NAMALWA (cell line): ENCODE measurements around the gene TPO.

Experiments
- DNase-seq: peaks from one replicate; pipeline ENCODE4 v3.0.0-alpha.2; 2015; ENCODE audit warnings: low spot score

The TPO gene

GRCh38 chr2:1450915-1451314, 37.7 kb downstream of the TPO start:
- DNase-seq, result no peak

DNA sequence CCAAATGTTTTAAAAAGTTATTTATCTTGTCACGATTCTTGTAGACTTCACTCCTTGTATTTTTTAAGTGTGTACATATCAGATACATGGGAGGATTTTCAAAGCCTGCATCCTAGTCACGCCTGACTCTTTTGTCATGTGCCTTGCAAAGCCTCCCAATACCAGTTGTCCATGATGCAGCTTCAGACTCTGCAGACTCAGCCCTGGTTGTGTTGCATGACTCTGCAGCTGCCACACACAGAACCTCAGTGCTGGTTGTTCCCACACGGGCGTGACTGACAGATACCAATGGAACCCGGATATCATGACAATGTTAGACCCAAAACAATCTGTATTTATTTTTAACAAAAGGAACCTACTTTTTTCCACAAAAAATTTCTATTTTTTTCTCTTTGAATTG, 38.2 kb downstream of the TPO start:
- no peak for DNase-seq

DNA sequence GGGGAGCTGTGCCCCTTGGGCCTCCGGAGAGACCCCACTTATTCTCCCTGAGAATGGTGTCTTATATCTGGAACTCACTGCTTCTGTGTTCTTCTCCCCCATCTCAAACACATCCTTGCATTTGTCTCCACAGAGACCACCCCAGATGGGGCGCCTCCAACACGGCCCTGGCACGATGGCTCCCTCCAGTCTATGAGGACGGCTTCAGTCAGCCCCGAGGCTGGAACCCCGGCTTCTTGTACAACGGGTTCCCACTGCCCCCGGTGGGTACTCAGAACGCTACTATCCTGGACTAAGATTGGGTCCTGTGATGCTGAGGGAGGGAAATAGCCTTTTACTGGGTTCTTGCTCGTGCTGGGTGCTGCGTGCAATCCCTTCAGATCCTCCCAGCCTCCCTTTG, 40.3 kb downstream of the TPO start:
- no peak for DNase-seq

DNA sequence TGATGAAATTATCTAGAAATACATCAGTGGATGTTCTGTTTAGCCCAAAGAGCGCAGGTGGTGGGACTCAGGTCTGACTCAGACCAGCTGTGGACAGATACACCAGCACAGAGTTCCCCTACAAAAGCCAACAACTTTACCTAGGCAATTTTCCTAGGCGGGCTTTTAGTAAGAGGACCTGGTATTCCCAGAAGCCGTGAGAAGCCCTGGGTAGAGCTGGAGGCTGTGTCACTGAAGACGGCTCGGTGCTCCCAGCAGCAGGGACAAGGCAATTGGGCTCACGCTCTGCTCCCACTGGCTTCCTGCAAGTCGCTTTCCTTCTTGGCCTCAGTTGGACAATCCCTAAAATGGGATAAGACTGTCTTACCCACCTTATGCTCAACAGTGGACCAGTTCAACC, 41.1 kb downstream of the TPO start:
- no peak for DNase-seq

GRCh38 chr2:1455466-1455865, 42.2 kb downstream of the TPO start:
- DNase-seq, result no peak

DNA sequence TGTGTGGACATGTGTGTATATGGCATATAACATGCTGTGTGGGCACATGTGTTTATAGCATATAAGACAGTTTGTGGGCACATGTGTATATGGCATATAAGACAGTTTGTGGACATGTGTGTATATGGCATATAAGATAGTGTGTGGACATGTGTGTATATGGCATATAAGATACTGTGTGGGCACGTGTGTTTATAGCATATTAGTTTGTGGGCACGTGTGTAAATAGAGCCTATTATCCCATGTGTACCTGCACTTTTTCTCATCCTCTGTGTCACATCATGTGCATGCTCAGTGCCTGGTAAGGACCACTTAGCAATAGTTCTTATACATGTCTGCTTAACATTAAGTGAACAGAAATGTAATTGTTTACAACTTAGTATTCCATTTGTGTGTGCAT, 45.2 kb downstream of the TPO start:
- DNase-seq, result no peak

GRCh38 chr2:1459727-1460126, 46.5 kb downstream of the TPO start:
- DNase-seq, result no peak

DNA sequence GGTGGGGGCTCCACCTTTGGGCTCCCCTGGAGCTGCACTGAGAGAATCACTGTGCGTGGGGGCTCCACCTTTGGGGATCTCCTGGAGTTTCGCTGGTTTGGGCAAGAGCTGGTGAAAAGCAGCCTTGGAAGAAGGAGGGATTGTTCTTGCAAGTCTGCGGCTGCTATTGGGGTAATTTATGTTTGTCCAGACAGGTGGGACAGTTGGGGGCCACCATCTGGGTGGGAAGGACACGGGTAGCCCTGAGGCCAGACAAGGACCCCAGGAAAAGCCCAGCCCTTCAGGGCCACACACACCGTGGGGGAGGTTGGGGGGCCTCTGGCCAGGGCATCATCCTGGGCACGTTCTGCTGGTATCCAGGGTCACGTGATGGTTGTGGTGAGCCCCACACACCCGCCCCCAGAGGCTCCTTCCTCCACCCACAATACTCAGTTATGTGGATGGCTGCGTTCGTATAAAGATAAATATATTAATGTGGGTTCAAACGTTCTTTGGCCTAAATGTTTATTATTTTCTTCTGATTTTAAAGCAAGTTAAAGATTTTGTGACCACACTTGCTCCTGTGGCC, 47.7 kb downstream of the TPO start:
- DNase-seq, result no peak

DNA sequence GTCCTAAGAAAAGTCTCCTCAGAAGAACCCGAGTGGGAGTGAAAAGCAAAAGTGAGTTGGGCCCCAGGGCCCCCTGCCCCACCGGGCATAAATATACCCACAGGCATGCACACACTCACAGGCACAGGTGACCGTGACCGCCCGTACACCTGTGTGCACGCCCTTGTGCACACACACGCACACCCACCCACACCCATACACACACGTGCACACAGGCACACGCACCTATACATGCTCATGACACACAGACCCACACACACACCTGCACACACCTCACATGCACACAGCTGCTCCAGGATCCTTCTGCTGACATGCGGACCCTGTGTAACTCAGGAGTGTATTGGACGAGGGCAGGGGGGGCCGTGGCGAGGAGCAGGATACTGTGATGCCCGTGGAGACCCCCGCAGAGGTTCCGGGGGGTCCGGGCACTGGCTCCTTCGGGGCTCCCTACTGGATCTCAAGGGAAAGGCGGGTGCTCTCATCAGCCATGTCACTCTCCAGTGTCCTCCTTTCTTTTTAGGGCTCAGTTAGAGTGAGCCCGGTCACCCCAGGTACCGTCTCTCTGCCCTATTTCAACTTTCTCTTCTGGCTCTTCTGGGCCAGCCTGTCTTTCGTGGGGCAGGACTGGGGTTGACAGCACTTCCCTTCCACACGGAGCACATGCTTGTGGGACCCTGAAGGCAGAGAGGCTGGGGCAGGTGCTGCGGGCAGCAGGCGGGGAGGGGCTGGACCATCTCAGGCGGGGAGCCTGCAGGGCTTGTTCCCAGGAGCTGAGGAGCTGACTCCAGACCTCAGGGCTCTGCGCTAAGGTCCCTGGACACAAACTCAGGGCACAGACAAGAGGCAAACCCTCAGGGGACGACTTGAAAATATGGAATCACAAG, 48.5 kb downstream of the TPO start:
- no peak for DNase-seq

- DNase-seq, result no peak
Observed at GRCh38 chr2:1462994-1463393, 49.7 kb downstream of the TPO start.

- no peak for DNase-seq
Observed at GRCh38 chr2:1472350-1472749, 59.1 kb downstream of the TPO start.

GRCh38 chr2:1476617-1477195, 63.4 kb downstream of the TPO start:
- DNase-seq, result no peak

- no peak for DNase-seq
Observed at GRCh38 chr2:1477196-1478040, 64.2 kb downstream of the TPO start.

DNA sequence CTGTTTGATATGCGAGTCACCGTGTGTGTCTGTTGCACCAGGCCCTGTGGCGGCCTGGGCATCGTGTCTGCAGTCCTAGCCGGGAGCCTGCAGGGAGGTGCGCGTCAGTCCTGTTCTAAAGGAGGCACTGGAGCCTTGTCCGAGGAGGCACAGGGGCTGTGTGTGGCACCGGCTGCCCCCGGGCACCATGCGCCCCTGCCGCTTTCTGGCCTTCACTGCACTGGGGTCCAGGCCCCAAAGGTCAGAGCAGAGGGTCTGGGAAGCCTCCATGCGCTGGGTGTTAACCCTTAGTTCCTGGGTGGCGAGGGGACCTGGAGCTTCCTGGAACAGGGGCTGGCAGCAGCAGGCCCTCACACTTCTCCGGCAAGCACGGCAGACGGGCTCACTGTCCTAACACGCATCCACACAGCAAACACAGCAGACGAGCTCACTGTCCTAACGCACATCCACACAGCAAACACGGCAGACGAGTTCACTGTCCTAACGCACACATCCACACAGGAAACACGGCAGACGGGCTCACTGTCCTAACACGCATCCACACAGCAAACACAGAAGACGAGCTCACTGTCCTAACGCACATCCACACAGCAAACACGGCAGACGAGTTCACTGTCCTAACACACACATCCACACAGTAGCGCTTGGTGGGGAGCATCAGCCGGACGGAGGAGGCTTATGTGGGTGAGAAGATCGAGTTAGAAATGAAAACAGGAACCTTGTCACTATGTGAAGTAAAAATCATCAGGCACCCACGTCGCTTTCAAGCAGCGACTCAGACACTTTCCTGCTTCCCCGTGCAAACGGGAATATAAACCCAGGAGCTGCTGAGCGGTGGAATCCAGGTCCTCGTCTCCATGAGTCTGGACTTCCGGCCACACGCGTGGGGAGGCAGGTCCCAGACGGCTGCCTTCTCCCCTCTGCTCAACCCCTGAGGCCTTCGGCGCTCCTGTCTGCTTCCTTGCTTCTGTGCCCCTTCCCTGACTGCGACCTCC, 65.3 kb downstream of the TPO start:
- DNase-seq, result no peak

DNA sequence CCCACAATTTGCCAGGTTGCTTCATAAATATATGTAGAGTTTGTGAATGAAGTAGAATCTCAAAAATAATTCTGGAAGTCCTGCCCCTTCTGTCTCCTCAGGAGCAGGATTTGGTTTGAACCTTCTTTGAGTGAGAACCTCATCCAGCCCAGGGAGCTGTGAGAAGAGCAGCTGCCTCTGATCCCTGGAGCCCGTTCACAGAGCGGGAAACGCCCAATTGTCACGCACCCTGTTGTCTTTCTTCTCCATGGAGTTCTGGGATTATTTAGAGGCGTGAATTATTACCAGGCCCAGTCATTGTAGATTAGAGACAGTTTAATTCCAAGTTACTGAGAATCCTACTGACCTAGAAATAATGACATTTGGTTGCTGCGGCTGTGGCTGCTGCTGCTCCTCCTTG, 66.1 kb downstream of the TPO start:
- no peak for DNase-seq

DNA sequence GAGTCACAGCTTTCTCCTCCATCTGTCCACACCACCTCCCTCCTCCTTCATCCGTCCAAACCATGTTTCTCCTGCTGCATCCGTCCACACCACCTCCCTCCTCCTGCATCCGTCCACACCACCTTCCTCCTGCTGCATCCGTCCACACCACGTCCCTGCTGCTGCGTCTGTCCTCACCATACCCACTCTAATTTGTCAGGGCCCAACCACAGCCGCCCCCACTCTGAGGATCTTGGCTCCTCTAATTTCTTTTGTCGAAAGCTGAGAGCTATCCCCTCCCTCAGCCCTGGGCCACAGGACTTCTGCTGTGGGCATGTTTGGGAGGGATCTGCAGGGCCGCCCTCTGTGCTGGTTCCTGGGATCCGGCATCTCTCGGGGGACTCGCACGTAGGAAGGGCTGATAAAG, 67.4 kb downstream of the TPO start:
- DNase-seq, result no peak

GRCh38 chr2:1481406-1482252, 68.4 kb downstream of the TPO start:
- DNase-seq, result no peak

- DNase-seq, result no peak
Observed at GRCh38 chr2:1482253-1482675, 69.0 kb downstream of the TPO start.

- DNase-seq, result no peak
Observed at GRCh38 chr2:1482981-1483380, 69.7 kb downstream of the TPO start.

DNA sequence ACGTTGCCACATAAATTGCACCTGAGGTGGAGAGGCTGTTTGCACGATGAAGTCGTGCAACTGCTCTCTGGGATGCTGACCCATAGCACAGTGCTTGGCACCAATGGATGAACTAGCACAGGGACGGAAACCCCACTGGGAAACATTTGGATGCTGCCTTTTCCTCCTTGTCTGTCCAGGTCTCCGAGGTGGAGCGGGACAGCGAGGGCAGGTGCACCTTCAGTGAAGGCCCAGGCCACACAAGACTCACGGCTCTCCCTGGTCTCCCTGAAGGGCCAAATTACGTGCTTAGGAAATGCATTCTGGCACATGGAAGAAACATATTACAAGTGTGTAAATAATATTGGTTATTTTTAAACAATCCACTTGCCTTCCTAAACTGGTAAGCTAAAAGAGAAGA, 70.3 kb downstream of the TPO start:
- DNase-seq, result no peak
